Measurements from ENCODE around the gene NELL2.
"Not testable (repeated sequence)": the region's sequence is repeated elsewhere in the genome, so short reads cannot be mapped to it uniquely, and the experiment has no call there.

NELL2 gene

GRCh38 chr12:44716711-44717110 lies 159.4 kb downstream of the NELL2 start:
- FAIRE-seq (no peak), DNase-seq (ENCODE audit: insufficient read length, low spot score) (no peak)
- no peak for TF ChIP-seq POLR2A (IDR thresholded peaks at IDR 0.05; ENCODE audit: low read depth, low read length)

GRCh38 chr12:44711736-44712135 lies 164.4 kb downstream of the NELL2 start:
- no peak for DNase-seq (ENCODE audit: insufficient read length, low spot score)
- no peak for TF ChIP-seq POLR2A (IDR thresholded peaks at IDR 0.05; ENCODE audit: low read depth, low read length)
- no peak for FAIRE-seq

GRCh38 chr12:44709166-44709565 lies 166.9 kb downstream of the NELL2 start:
- FAIRE-seq, result no peak
- no peak for DNase-seq (ENCODE audit: insufficient read length, low spot score)
- no peak for TF ChIP-seq POLR2A (IDR thresholded peaks at IDR 0.05; ENCODE audit: low read depth, low read length)

GRCh38 chr12:44708218-44708617 lies 167.9 kb downstream of the NELL2 start:
- FAIRE-seq, result no peak
- no peak for DNase-seq (ENCODE audit: insufficient read length, low spot score)

GRCh38 chr12:44703182-44703910 lies 172.8 kb downstream of the NELL2 start:
- no peak for TF ChIP-seq POLR2A (IDR thresholded peaks at IDR 0.05; ENCODE audit: low read depth, low read length)
- FAIRE-seq (no peak), DNase-seq (ENCODE audit: insufficient read length, low spot score) (no peak)

More at GRCh38 chr12:44708218-44708617, 167.9 kb downstream of the NELL2 start:
- TF ChIP-seq POLR2A (IDR thresholded peaks at IDR 0.05; ENCODE audit: low read depth, low read length), result no peak

GRCh38 chr12:44697511-44697910 lies 178.6 kb downstream of the NELL2 start:
- no peak for DNase-seq (ENCODE audit: insufficient read length, low spot score)
- TF ChIP-seq POLR2A (IDR thresholded peaks at IDR 0.05; ENCODE audit: low read depth, low read length), result no peak
- no peak for FAIRE-seq

- DNase-seq (ENCODE audit: insufficient read length, low spot score), result no peak
- no peak for FAIRE-seq
Observed at GRCh38 chr12:44696542-44696941, 179.6 kb downstream of the NELL2 start.

GRCh38 chr12:44694017-44694416 lies 182.1 kb downstream of the NELL2 start:
- FAIRE-seq (no peak), DNase-seq (ENCODE audit: insufficient read length, low spot score) (no peak)
- no peak for TF ChIP-seq POLR2A (IDR thresholded peaks at IDR 0.05; ENCODE audit: low read depth, low read length)

More at GRCh38 chr12:44696542-44696941, 179.6 kb downstream of the NELL2 start:
- TF ChIP-seq POLR2A (IDR thresholded peaks at IDR 0.05; ENCODE audit: low read depth, low read length), result no peak

- DNase-seq (ENCODE audit: insufficient read length, low spot score), result no peak
- FAIRE-seq, result no peak
- no peak for TF ChIP-seq POLR2A (IDR thresholded peaks at IDR 0.05; ENCODE audit: low read depth, low read length)
Observed at GRCh38 chr12:44689587-44689986, 186.5 kb downstream of the NELL2 start.

GRCh38 chr12:44686821-44687432 lies 189.2 kb downstream of the NELL2 start:
- not testable (repeated sequence) for FAIRE-seq

GRCh38 chr12:44677724-44678123 lies 198.4 kb downstream of the NELL2 start:
- FAIRE-seq, result no peak
- no peak for TF ChIP-seq POLR2A (IDR thresholded peaks at IDR 0.05; ENCODE audit: low read depth, low read length)

More at GRCh38 chr12:44686821-44687432, 189.2 kb downstream of the NELL2 start:
- not testable (repeated sequence) for DNase-seq (ENCODE audit: insufficient read length, low spot score)

GRCh38 chr12:44674875-44675274 lies 201.2 kb downstream of the NELL2 start:
- TF ChIP-seq POLR2A (IDR thresholded peaks at IDR 0.05; ENCODE audit: low read depth, low read length), result no peak
- DNase-seq (ENCODE audit: insufficient read length, low spot score), result no peak
- no peak for FAIRE-seq

More at GRCh38 chr12:44677724-44678123, 198.4 kb downstream of the NELL2 start:
- no peak for DNase-seq (ENCODE audit: insufficient read length, low spot score)

- no peak for FAIRE-seq
- TF ChIP-seq POLR2A (IDR thresholded peaks at IDR 0.05; ENCODE audit: low read depth, low read length), result no peak
- DNase-seq (ENCODE audit: insufficient read length, low spot score), result no peak
Observed at GRCh38 chr12:44673811-44674210, 202.3 kb downstream of the NELL2 start.

- FAIRE-seq, result no peak
- TF ChIP-seq POLR2A (IDR thresholded peaks at IDR 0.05; ENCODE audit: low read depth, low read length), result no peak
- DNase-seq (ENCODE audit: insufficient read length, low spot score), result no peak
Observed at GRCh38 chr12:44672042-44672441, 204.1 kb downstream of the NELL2 start.

GRCh38 chr12:44668443-44668842 lies 207.7 kb downstream of the NELL2 start:
- FAIRE-seq, result no peak
- DNase-seq (ENCODE audit: insufficient read length, low spot score), result no peak
- no peak for TF ChIP-seq POLR2A (IDR thresholded peaks at IDR 0.05; ENCODE audit: low read depth, low read length)
